HepG2 (cell line): ENCODE measurements around the gene CFAP119. TPM values are rescaled to one million over a fixed set of nuclear protein-coding genes. Genes with fewer than 3 reads are reported as not detected.
A peak's percentile ranks its signal among the peaks of the same experiment; 100 is the strongest.

ENCODE experiments used
- FOSL1 ChIP-seq: sonication (generic); formaldehyde crosslinking; IDR thresholded peaks from 2 replicates; pipeline ENCODE4 v1.9.0; 2021; ENCODE audit warnings: missing genetic modification reagents, borderline replicate concordance
- FOXP4 ChIP-seq: sonication (generic); formaldehyde crosslinking; IDR thresholded peaks from 2 replicates; pipeline ENCODE4 v1.4.0; 2020; ENCODE audit warnings: missing genetic modification reagents
- HMG20A ChIP-seq: IDR thresholded peaks from 2 replicates; pipeline ENCODE4 v1.6.1; 2016; ENCODE audit warnings: borderline replicate concordance
- ISL2 ChIP-seq: sonication (generic); formaldehyde crosslinking; IDR thresholded peaks from 2 replicates; pipeline ENCODE4 v1.5.0; 2020; ENCODE audit warnings: missing genetic modification reagents
- MAX ChIP-seq: IDR thresholded peaks from 2 replicates; pipeline ENCODE4 v1.6.1; 2012; ENCODE audit warnings: inconsistent platforms
- MTA1 ChIP-seq: sonication (generic); formaldehyde crosslinking; IDR thresholded peaks from 2 replicates; pipeline ENCODE4 v1.4.0; 2020; ENCODE audit warnings: missing genetic modification reagents, mild to moderate bottlenecking, borderline replicate concordance
- NR2F1 ChIP-seq, 2 experiments: fragments of 450-650 bp in 1 of 2; formaldehyde crosslinking in 1 of 2; IDR thresholded peaks; 2 replicates each; pipeline versions ENCODE4 v1.5.0 to v1.6.1; 2016 to 2020; ENCODE audit warnings: mild to moderate bottlenecking in 1 of 2, missing compliant biosample characterization in 1 of 2, missing genetic modification reagents in 1 of 2, moderate library complexity in 1 of 2
- SNAPC4 ChIP-seq: sonication (generic); formaldehyde crosslinking; IDR thresholded peaks from 2 replicates; pipeline ENCODE4 v1.4.0; 2020; ENCODE audit warnings: mild to moderate bottlenecking, missing genetic modification reagents
- ZBTB25 ChIP-seq: IDR thresholded peaks from 2 replicates; pipeline ENCODE4 v1.6.1; 2018; ENCODE audit warnings: missing genetic modification reagents
- ZFP91 ChIP-seq: sonication (generic); formaldehyde crosslinking; IDR thresholded peaks from 2 replicates; pipeline ENCODE4 v1.9.0; 2022; ENCODE audit warnings: missing genetic modification reagents, mild to moderate bottlenecking, borderline replicate concordance
- ZMYM2 ChIP-seq: sonication (generic); formaldehyde crosslinking; IDR thresholded peaks from 2 replicates; pipeline ENCODE4 v1.8.0; 2022; ENCODE audit warnings: mild to moderate bottlenecking, missing genetic modification reagents
- ZNF790 ChIP-seq: sonication (generic); formaldehyde crosslinking; IDR thresholded peaks from 2 replicates; pipeline ENCODE4 v1.8.0; 2022; ENCODE audit warnings: missing genetic modification reagents, mild to moderate bottlenecking, borderline replicate concordance
- ZXDC ChIP-seq: sonication (generic); formaldehyde crosslinking; IDR thresholded peaks from 2 replicates; pipeline ENCODE4 v1.5.0; 2020; ENCODE audit warnings: mild to moderate bottlenecking, missing genetic modification reagents
- polyA plus RNA-seq, 8 experiments: library from polyadenylated mRNA; depleted of rRNA in 3 of 8; stranded (reverse) in 7 of 8; unstranded in 1 of 8; fragments of >200 nt; fragmentation: Illumina TruSeq in 4 of 8; extraction: Trizol in 4 of 8; gene quantifications; 2 replicates each; pipeline versions ENCODE4 v1.2.1 to v1.2.3, GENCODE V29; 2011 to 2016; ENCODE audit warnings: low read depth in 4 of 8, missing spikeins in 1 of 8, mixed read lengths in 1 of 8; ENCODE audit not compliant: insufficient read depth in 1 of 8
- total RNA-seq, 5 experiments: library from RNA; depleted of rRNA; stranded (reverse); fragments of >200 nt; fragmentation: Illumina TruSeq; extraction: Trizol; gene quantifications; 2 replicates each; pipeline ENCODE4 v1.2.3, GENCODE V29; 2016; ENCODE audit warnings: low read depth in 1 of 5

CFAP119 gene
- total and polyA plus RNA-seq, 2 of the 13 experiments (the other 11 are each of a cell fraction or from before 2014, with no cell fraction given): 6.4 TPM

GRCh38 chr16:30747799-30748633, 13.8 kb downstream of the CFAP119 start, which contains the start of gene PHKG2 (continued):
- TF ChIP-seq FOXP4: peak; percentile 53
- no peak for TF ChIP-seq FOSL1
- peak; percentile 15 to 19; a peak in 2 of 4 replicates for TF ChIP-seq NR2F1 (CRISPR knock-in tag; IDR thresholded peaks at IDR 0.05)
- 0 out of 2 replicates have a peak, but pooled peaks have one; percentile 47 for TF ChIP-seq ZBTB25 (CRISPR knock-in tag)
- peak; percentile 64; the same call in 1 of the 2 replicates for TF ChIP-seq ZMYM2 (CRISPR knock-in tag)
- no peak for TF ChIP-seq HMG20A (CRISPR knock-in tag)
- TF ChIP-seq ZFP91 (CRISPR knock-in tag): peak; percentile 80; the same call in 1 of the 2 replicates
- peak; percentile 93 for TF ChIP-seq MAX
- TF ChIP-seq ISL2 (CRISPR knock-in tag): no peak; the same call in 1 of the 2 replicates
- TF ChIP-seq ZXDC: peak; percentile 29; the same call in 1 of the 2 replicates
- no peak for TF ChIP-seq SNAPC4 (CRISPR knock-in tag)
- TF ChIP-seq MTA1 (CRISPR knock-in tag): no peak
- TF ChIP-seq ZNF790: peak; percentile 85; the same call in 1 of the 2 replicates
